ENCODE data around the gene TSPAN9. TPM values are rescaled to one million over a fixed set of nuclear protein-coding genes. Genes with fewer than 3 reads are reported as not detected.

TSPAN9 gene
- total RNA-seq, 1 donor from 2014 or later: 114 TPM

GRCh38 chr12:3069714-3070113 is 7.5 kb upstream of the TSPAN9 start:
- no peak for DNase-seq (ENCODE audit: extremely low spot score, unreplicated experiment)
- Mint-ChIP-seq H3K9me3 (ENCODE audit: unreplicated experiment) (no peaks in the 10 kb centered on the region), H3K27ac (ENCODE audit: unreplicated experiment) (no peak overlapping the region), H3K36me3 (ENCODE audit: unreplicated experiment) (no peaks in the 10 kb centered on the region), H3K4me1 (ENCODE audit: unreplicated experiment) (peaks cover 23% of the 10 kb centered on the region), H3K4me3 (ENCODE audit: unreplicated experiment) (no peak overlapping the region), H3K27me3 (ENCODE audit: unreplicated experiment) (peaks cover 3% of the 10 kb centered on the region)
- TF ChIP-seq CTCF (IDR thresholded peaks at IDR 0.05): no peak

- H3K36me3 Mint-ChIP-seq (ENCODE audit: unreplicated experiment): no peaks in the 10 kb centered on the region
Observed at GRCh38 chr12:3071107-3071506, 6.1 kb upstream of the TSPAN9 start.

GRCh38 chr12:3071710-3072109 is 5.5 kb upstream of the TSPAN9 start:
- H3K4me3 Mint-ChIP-seq (ENCODE audit: unreplicated experiment): no peak overlapping the region
- no peak for TF ChIP-seq CTCF (IDR thresholded peaks at IDR 0.05)
- H3K27me3 Mint-ChIP-seq (ENCODE audit: unreplicated experiment): peaks cover 3% of the 10 kb centered on the region
- DNase-seq (ENCODE audit: extremely low spot score, unreplicated experiment): no peak
- H3K9me3 Mint-ChIP-seq (ENCODE audit: unreplicated experiment): no peaks in the 10 kb centered on the region
- peaks cover 17% of the 10 kb centered on the region for H3K4me1 Mint-ChIP-seq (ENCODE audit: unreplicated experiment)
- H3K36me3 Mint-ChIP-seq (ENCODE audit: unreplicated experiment): no peaks in the 10 kb centered on the region
- H3K27ac Mint-ChIP-seq (ENCODE audit: unreplicated experiment): no peak overlapping the region

More at GRCh38 chr12:3071107-3071506, 6.1 kb upstream of the TSPAN9 start:
- Mint-ChIP-seq H3K9me3 (ENCODE audit: unreplicated experiment) (no peaks in the 10 kb centered on the region), H3K4me1 (ENCODE audit: unreplicated experiment) (peaks cover 16% of the 10 kb centered on the region), H3K4me3 (ENCODE audit: unreplicated experiment) (no peak overlapping the region), H3K27ac (ENCODE audit: unreplicated experiment) (no peak overlapping the region), H3K27me3 (ENCODE audit: unreplicated experiment) (peaks cover 3% of the 10 kb centered on the region)
- no peak for DNase-seq (ENCODE audit: extremely low spot score, unreplicated experiment)
- TF ChIP-seq CTCF (IDR thresholded peaks at IDR 0.05): no peak

GRCh38 chr12:3073438-3074250 is 3.5 kb upstream of the TSPAN9 start:
- no peaks in the 10 kb centered on the region for H3K9me3 Mint-ChIP-seq (ENCODE audit: unreplicated experiment)
- H3K36me3 Mint-ChIP-seq (ENCODE audit: unreplicated experiment): no peaks in the 10 kb centered on the region
- H3K4me3 Mint-ChIP-seq (ENCODE audit: unreplicated experiment): no peak overlapping the region
- no peak overlapping the region for H3K27ac Mint-ChIP-seq (ENCODE audit: unreplicated experiment)
- peaks cover 26% of the 10 kb centered on the region for H3K4me1 Mint-ChIP-seq (ENCODE audit: unreplicated experiment)
- H3K27me3 Mint-ChIP-seq (ENCODE audit: unreplicated experiment): no peaks in the 10 kb centered on the region
- TF ChIP-seq CTCF (IDR thresholded peaks at IDR 0.05): peak; percentile 97
- peak; percentile 94 for DNase-seq (ENCODE audit: extremely low spot score, unreplicated experiment)

- Mint-ChIP-seq H3K36me3 (ENCODE audit: unreplicated experiment) (no peaks in the 10 kb centered on the region), H3K27ac (ENCODE audit: unreplicated experiment) (no peak overlapping the region), H3K9me3 (ENCODE audit: unreplicated experiment) (no peaks in the 10 kb centered on the region), H3K4me1 (ENCODE audit: unreplicated experiment) (peaks cover 26% of the 10 kb centered on the region), H3K4me3 (ENCODE audit: unreplicated experiment) (peak overlapping the region; percentile 5), H3K27me3 (ENCODE audit: unreplicated experiment) (no peaks in the 10 kb centered on the region)
- no peak for DNase-seq (ENCODE audit: extremely low spot score, unreplicated experiment)
- no peak for TF ChIP-seq CTCF (IDR thresholded peaks at IDR 0.05)
Observed at GRCh38 chr12:3075315-3075714, 1.9 kb upstream of the TSPAN9 start.
